BJ (cell line): ENCODE measurements around the gene LTBP4. TPM values are rescaled to one million over a fixed set of nuclear protein-coding genes. Genes with fewer than 3 reads are reported as not detected.

Source experiments
- CTCF ChIA-PET: fragments of 350-600 bp; formaldehyde crosslinking; extraction: SDS; loops from one replicate; lab custom pipeline; 2021; ENCODE audit warnings: antibody characterized with exemption, inconsistent platforms; lab: Yijun Ruan, JAX
- POLR2A ChIA-PET: fragments of 300-600 bp; sonication (Branson Sonifier 250); formaldehyde crosslinking; extraction: SDS; loops from one replicate; lab custom pipeline; 2021; ENCODE audit warnings: antibody characterized with exemption; lab: Charles Lee
- DNase-seq: peaks from one replicate; pipeline ENCODE4 v3.0.0-alpha.2; 2011; ENCODE audit warnings: low read depth
- H3K27me3 ChIP-seq: 2 replicates; pipeline ENCODE4 v1.6.0; 2011; ENCODE audit warnings: low read length; ENCODE audit not compliant: control insufficient read depth, insufficient read depth
- H3K36me3 ChIP-seq: 2 replicates; pipeline ENCODE4 v1.5.1; 2011; ENCODE audit warnings: low read length; ENCODE audit not compliant: control insufficient read depth, insufficient read depth
- H3K4me3 ChIP-seq: 2 replicates; pipeline ENCODE4 v1.5.1; 2011; ENCODE audit warnings: low read depth, mild to moderate bottlenecking, control low read depth, low read length
- CTCF ChIP-seq: IDR thresholded peaks from 2 replicates; pipeline ENCODE4 v1.5.1; 2011; ENCODE audit warnings: low read depth, mild to moderate bottlenecking, control low read depth, inconsistent platforms, low read length, moderate library complexity; ENCODE audit not compliant: insufficient read depth
- polyA plus RNA-seq: library from polyadenylated mRNA; depleted of rRNA; stranded (reverse); fragments of >200 nt; gene quantifications from 2 replicates; pipeline ENCODE4 v1.2.3, GENCODE V29; 2011

LTBP4 gene
- polyA plus RNA-seq, 1 experiment = 14.5 TPM

GRCh38 chr19:40583283-40583682 is 17.9 kb upstream of the LTBP4 start:
- no peak overlapping the region for H3K4me3 ChIP-seq
- no peak for TF ChIP-seq CTCF
- DNase-seq = no peak
- CTCF ChIA-PET = interaction anchor here (0.9 kb wide), 1 partner anchor 12 kb away, joined by 3 read pairs; no protein-coding TSS in a partner anchor
- H3K27me3 ChIP-seq = no peaks in the 10 kb centered on the region
- POLR2A ChIA-PET = no interaction called here
- peaks cover 13% of the 10 kb centered on the region for H3K36me3 ChIP-seq

- TF ChIP-seq CTCF = peak; percentile 25; the same call in 1 of the 2 replicates
- H3K27me3 ChIP-seq = no peaks in the 10 kb centered on the region
- ChIA-PET CTCF (interaction anchor here (0.9 kb wide), 1 partner anchor 13 kb away, joined by 3 read pairs; no protein-coding TSS in a partner anchor), POLR2A (no interaction called here)
- H3K4me3 ChIP-seq = no peak overlapping the region
- H3K36me3 ChIP-seq = peaks cover 13% of the 10 kb centered on the region
- DNase-seq = no peak
Measured at GRCh38 chr19:40584007-40584406, 17.2 kb upstream of the LTBP4 start.

- Histone ChIP-seq H3K36me3 (peaks cover 11% of the 10 kb centered on the region), H3K27me3 (no peaks in the 10 kb centered on the region), H3K4me3 (no peak overlapping the region)
- TF ChIP-seq CTCF = no peak
- DNase-seq = no peak
- POLR2A ChIA-PET = no interaction called here
- CTCF ChIA-PET = interaction anchor here (1.4 kb wide), 1 partner anchor 14 kb away, joined by 6 read pairs; no protein-coding TSS in a partner anchor
Measured at GRCh38 chr19:40585241-40585981, 15.8 kb upstream of the LTBP4 start.

GRCh38 chr19:40585982-40586422 is 15.2 kb upstream of the LTBP4 start:
- Histone ChIP-seq H3K36me3 (peaks cover 9% of the 10 kb centered on the region), H3K4me3 (no peak overlapping the region), H3K27me3 (no peaks in the 10 kb centered on the region)
- ChIA-PET CTCF (interaction anchor here (1.0 to 1.5 kb wide), 2 partner anchors 10 to 16 kb away, joined by 4 to 5 read pairs; no protein-coding TSS in a partner anchor), POLR2A (no interaction called here)
- DNase-seq = no peak
- TF ChIP-seq CTCF = no peak

GRCh38 chr19:40586611-40587010 is 14.6 kb upstream of the LTBP4 start:
- H3K27me3 ChIP-seq = no peaks in the 10 kb centered on the region
- ChIA-PET CTCF (interaction anchor here (1.0 to 1.5 kb wide), 2 partner anchors 9 to 16 kb away, joined by 4 to 5 read pairs; no protein-coding TSS in a partner anchor), POLR2A (no interaction called here)
- TF ChIP-seq CTCF = no peak
- peaks cover 9% of the 10 kb centered on the region for H3K36me3 ChIP-seq
- DNase-seq = no peak
- H3K4me3 ChIP-seq = no peak overlapping the region
